CD4-positive, alpha-beta memory T cell (primary cell): ENCODE results near the gene KRTAP12-4. TPM values are rescaled to one million over a fixed set of nuclear protein-coding genes. Genes with fewer than 3 reads are reported as not detected.
"Not testable (repeated sequence)": the region's sequence is repeated elsewhere in the genome, so short reads cannot be mapped to it uniquely, and the experiment has no call there.

Source experiments
- CTCF ChIA-PET: fragments of 350-600 bp; sonication (Branson Sonifier 250); formaldehyde crosslinking; loops from one replicate; lab custom pipeline; 2021; ENCODE audit warnings: inconsistent platforms; ENCODE audit not compliant: partially characterized antibody; lab: Charles Lee
- POLR2A ChIA-PET: fragments of 350-600 bp; sonication (Branson Sonifier 250); formaldehyde crosslinking; loops from one replicate; lab custom pipeline; 2021; ENCODE audit not compliant: partially characterized antibody; lab: Charles Lee
- DNase-seq, 5 donors: peaks; one replicate each; pipeline versions ENCODE4 v3.0.0 to v3.0.0-alpha.2; 2020 to 2022; ENCODE audit warnings: mixed read lengths in 1 of 5
- H3K27ac ChIP-seq: one replicate; pipeline ENCODE4 v1.7.0; 2013; ENCODE audit warnings: low read depth, low read length
- H3K27me3 ChIP-seq: 2 replicates; pipeline ENCODE4 v1.7.0; 2013; ENCODE audit warnings: mild to moderate bottlenecking, low read length, moderate library complexity; ENCODE audit not compliant: insufficient read depth
- H3K36me3 ChIP-seq: 2 replicates; pipeline ENCODE4 v1.7.0; 2013; ENCODE audit warnings: mild to moderate bottlenecking, low read length, moderate library complexity; ENCODE audit not compliant: insufficient read depth
- H3K4me1 ChIP-seq: 2 replicates; pipeline ENCODE4 v1.7.0; 2013; ENCODE audit warnings: mild to moderate bottlenecking, low read length, moderate library complexity; ENCODE audit not compliant: insufficient read depth
- H3K4me3 ChIP-seq, 2 donors: one replicate each; pipeline ENCODE4 v1.7.0; 2013; ENCODE audit warnings: low read length in 2 of 2, mild to moderate bottlenecking in 1 of 2
- H3K9me3 ChIP-seq, 2 donors: one replicate each; pipeline ENCODE4 v1.7.0; 2013; ENCODE audit warnings: low read length in 2 of 2, control low read depth in 1 of 2; ENCODE audit not compliant: control insufficient read depth in 1 of 2
- H3K27ac Mint-ChIP-seq, 7 donors: one replicate each; pipeline ENCODE4 v1.8.0; 2020 to 2021; ENCODE audit warnings: mixed read lengths in 7 of 7, mild to moderate bottlenecking in 6 of 7, inconsistent platforms in 3 of 7, moderate library complexity in 3 of 7
- H3K27me3 Mint-ChIP-seq, 2 donors: one replicate each; pipeline ENCODE4 v1.8.0; 2020 to 2021; ENCODE audit warnings: mixed read lengths in 2 of 2
- H3K36me3 Mint-ChIP-seq, 2 donors: one replicate each; pipeline ENCODE4 v1.8.0; 2020 to 2021; ENCODE audit warnings: mixed read lengths in 2 of 2, inconsistent platforms in 1 of 2, mild to moderate bottlenecking in 1 of 2
- H3K4me1 Mint-ChIP-seq, 4 donors: one replicate each; pipeline ENCODE4 v1.8.0; 2020 to 2021; ENCODE audit warnings: mixed read lengths in 4 of 4, mild to moderate bottlenecking in 1 of 4
- H3K4me3 Mint-ChIP-seq, 8 donors: one replicate each; pipeline ENCODE4 v1.8.0; 2020 to 2021; ENCODE audit warnings: mixed read lengths in 8 of 8, mild to moderate bottlenecking in 7 of 8, moderate library complexity in 6 of 8, inconsistent platforms in 3 of 8
- H3K9me3 Mint-ChIP-seq, 8 donors: one replicate each; pipeline ENCODE4 v1.8.0; 2020 to 2021; ENCODE audit warnings: mixed read lengths in 8 of 8, mild to moderate bottlenecking in 5 of 8, inconsistent platforms in 3 of 8, moderate library complexity in 1 of 8
- intact Hi-C: fragments of 100-400 bp; cut with micrococcal nuclease; formaldehyde crosslinking; loops from one replicate; pipeline ENCODE4 v1.15.1; 2023
- polyA plus RNA-seq, 2 donors: library from polyadenylated mRNA; unstranded; fragments of 300-500 nt; fragmentation: Illumina TruSeq; gene quantifications; one replicate each; pipeline ENCODE4 v1.2.3, GENCODE V29; 2021
- total RNA-seq, 2 experiments: library from RNA; stranded (reverse); gene quantifications; one replicate each; pipeline ENCODE4 v1.2.3, GENCODE V29; 2021

The KRTAP12-4 gene
- total and polyA plus RNA-seq, 4 experiments from 2014 or later, result not detected

DNA sequence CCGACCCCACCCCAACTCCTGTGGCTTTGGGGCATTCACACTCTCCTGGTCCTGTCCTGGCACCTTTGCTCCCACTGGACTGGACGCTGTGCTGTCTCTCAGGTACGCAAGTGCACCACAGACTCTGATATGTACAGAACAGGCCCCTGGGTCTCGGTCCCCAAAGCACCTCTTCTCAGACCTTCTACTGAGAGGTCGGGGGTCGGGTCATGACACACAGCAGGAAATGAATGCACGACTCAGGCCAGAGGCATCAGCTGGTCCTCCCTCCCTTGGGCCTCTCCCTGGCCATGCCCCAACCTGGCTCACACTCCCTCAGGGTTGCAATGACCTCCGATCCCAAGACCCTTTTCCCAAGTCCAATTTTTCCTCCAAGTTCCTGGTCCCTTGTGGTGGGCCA lies 40.7 kb upstream of the KRTAP12-4 start:
- H3K27ac Mint-ChIP-seq, result no peak overlapping the region

GRCh38 chr21:44694776-44695175 lies 40.3 kb upstream of the KRTAP12-4 start:
- no peak overlapping the region for H3K4me3 ChIP-seq
- no peaks in the 10 kb centered on the region for H3K4me1 ChIP-seq
- peak overlapping the region in 1 of 8 donors; percentile 26 for H3K4me3 Mint-ChIP-seq
- intact Hi-C loops, result no loop called here
- H3K36me3 ChIP-seq, result no peaks in the 10 kb centered on the region
- H3K4me1 Mint-ChIP-seq, result peaks cover 7 to 25% (median 14%) of the 10 kb centered on the region in 4 donors
- H3K27ac ChIP-seq, result no peak overlapping the region
- peaks cover 25 to 28% of the 10 kb centered on the region in 2 donors for H3K27me3 Mint-ChIP-seq
- H3K9me3 ChIP-seq, result no peaks in the 10 kb centered on the region
- H3K9me3 Mint-ChIP-seq, result peaks cover 2 to 19% (median 10%) of the 10 kb centered on the region in 8 donors
- H3K27me3 ChIP-seq, result peaks cover 10% of the 10 kb centered on the region
- DNase-seq, result no peak
- ChIA-PET POLR2A (interaction anchor here (0.9 to 1.4 kb wide), 3 partner anchors 37 to 76 kb away, joined by 3 to 5 read pairs (median 3); partner anchors contain the start of genes KRTAP12-3 and KRTAP12-4), CTCF (interaction anchor here (0.7 to 1.3 kb wide), 2 partner anchors 99 to 147 kb away, joined by 3 read pairs; no protein-coding TSS in a partner anchor)
- peak overlapping the region in 1 of 7 donors; percentile 70 for H3K27ac Mint-ChIP-seq
- peaks cover 2 to 7% of the 10 kb centered on the region in 2 donors for H3K36me3 Mint-ChIP-seq

More for the DNA sequence above, 40.7 kb upstream of the KRTAP12-4 start:
- Mint-ChIP-seq H3K4me3 (peak overlapping the region in 1 of 8 donors; percentile 31), H3K9me3 (peaks cover 2 to 19% (median 10%) of the 10 kb centered on the region in 8 donors), H3K27me3 (peaks cover 25 to 30% of the 10 kb centered on the region in 2 donors), H3K4me1 (peaks cover 7 to 25% (median 15%) of the 10 kb centered on the region in 4 donors), H3K36me3 (peaks cover 2 to 7% of the 10 kb centered on the region in 2 donors)
- no peaks in the 10 kb centered on the region for H3K4me1 ChIP-seq
- no peak overlapping the region for H3K4me3 ChIP-seq
- DNase-seq, result no peak
- peaks cover 10% of the 10 kb centered on the region for H3K27me3 ChIP-seq
- H3K9me3 ChIP-seq, result no peaks in the 10 kb centered on the region
- intact Hi-C loops, result no loop called here
- ChIA-PET POLR2A (interaction anchor here (0.9 to 1.4 kb wide), 3 partner anchors 38 to 77 kb away, joined by 3 to 5 read pairs (median 3); partner anchors contain the start of genes KRTAP12-3 and KRTAP12-4), CTCF (interaction anchor here (1.3 kb wide), 1 partner anchor 148 kb away, joined by 3 read pairs; no protein-coding TSS in a partner anchor)
- H3K27ac ChIP-seq, result no peak overlapping the region
- no peaks in the 10 kb centered on the region for H3K36me3 ChIP-seq

GRCh38 chr21:44692798-44693512 lies 38.5 kb upstream of the KRTAP12-4 start:
- ChIA-PET POLR2A (interaction anchor here (2.2 kb wide), 1 partner anchor 35 kb away, joined by 7 read pairs; the partner anchor contains the start of gene KRTAP12-3), CTCF (interaction anchor here (2.0 kb wide), 1 partner anchor 183 kb away, joined by 7 read pairs; no protein-coding TSS in a partner anchor)
- Histone ChIP-seq H3K27ac (no peak overlapping the region), H3K27me3 (peaks cover 2% of the 10 kb centered on the region), H3K9me3 (no peaks in the 10 kb centered on the region), H3K4me1 (no peaks in the 10 kb centered on the region), H3K4me3 (no peak overlapping the region), H3K36me3 (no peaks in the 10 kb centered on the region)
- Mint-ChIP-seq H3K4me3 (no peak overlapping the region), H3K36me3 (peaks cover 2 to 7% of the 10 kb centered on the region in 2 donors), H3K27me3 (peaks cover 13 to 19% of the 10 kb centered on the region in 2 donors), H3K4me1 (peaks cover 3 to 25% (median 9%) of the 10 kb centered on the region in 4 donors), H3K9me3 (peaks cover 2 to 19% (median 10%) of the 10 kb centered on the region in 8 donors), H3K27ac (peak overlapping the region in 1 of 7 donors; percentile 16)
- DNase-seq, result no peak
- intact Hi-C loops, result no loop called here

DNA sequence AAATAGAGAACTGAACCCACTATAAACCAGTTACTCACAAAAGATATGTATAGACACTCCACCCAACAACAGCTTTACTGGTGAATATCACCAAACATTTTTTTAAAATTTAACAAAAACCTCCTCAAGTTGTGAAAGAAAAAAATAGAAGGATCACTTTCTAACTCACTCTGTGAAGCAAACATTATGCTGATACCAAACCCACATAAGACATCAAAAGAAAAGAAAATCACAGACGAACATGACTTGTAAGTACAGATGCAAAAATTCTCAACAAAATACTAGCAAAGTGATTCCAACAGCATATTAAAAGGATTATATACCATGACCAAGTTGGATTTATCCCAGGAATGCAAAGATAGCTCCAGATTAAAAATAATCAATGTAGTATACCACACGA lies 37.2 kb upstream of the KRTAP12-4 start:
- ChIA-PET CTCF (interaction anchor here (1.0 to 2.0 kb wide), 2 partner anchors 51 to 181 kb away, joined by 5 to 7 read pairs; no protein-coding TSS in a partner anchor), POLR2A (interaction anchor here (1.5 to 2.2 kb wide), 2 partner anchors 9 to 34 kb away, joined by 4 to 7 read pairs; partner anchors contain the start of genes KRTAP12-1 and KRTAP12-3)
- intact Hi-C loops, result no loop called here
- peaks cover 2 to 7% of the 10 kb centered on the region in 2 donors for H3K36me3 Mint-ChIP-seq
- Histone ChIP-seq H3K27ac (no peak overlapping the region), H3K36me3 (no peaks in the 10 kb centered on the region), H3K9me3 (no peaks in the 10 kb centered on the region), H3K4me3 (no peak overlapping the region), H3K4me1 (no peaks in the 10 kb centered on the region), H3K27me3 (no peaks in the 10 kb centered on the region)
- peaks cover 7 to 9% of the 10 kb centered on the region in 2 donors for H3K27me3 Mint-ChIP-seq
- H3K9me3 Mint-ChIP-seq, result peaks cover 2 to 19% (median 10%) of the 10 kb centered on the region in 8 donors
- H3K27ac Mint-ChIP-seq, result peak overlapping the region in 1 of 7 donors; percentile 20
- H3K4me3 Mint-ChIP-seq, result no peak overlapping the region
- no peak for DNase-seq
- H3K4me1 Mint-ChIP-seq, result peaks cover 1 to 22% (median 8%) of the 10 kb centered on the region in 4 donors

- H3K36me3 Mint-ChIP-seq, H3K27me3 Mint-ChIP-seq, H3K4me3 Mint-ChIP-seq, H3K36me3 ChIP-seq, H3K27ac ChIP-seq, CTCF ChIA-PET, intact Hi-C loops, POLR2A ChIA-PET, H3K4me1 ChIP-seq, H3K27me3 ChIP-seq, H3K4me3 ChIP-seq, H3K9me3 ChIP-seq, DNase-seq: not testable (repeated sequence)
- Mint-ChIP-seq H3K4me1 (peaks cover 5 to 15% (median 10%) of the 10 kb centered on the region in 4 donors), H3K9me3 (peaks cover 0 to 19% (median 10%) of the 10 kb centered on the region in 8 donors), H3K27ac (peak overlapping the region in 1 of 7 donors; percentile 66)
Measured at GRCh38 chr21:44689740-44690139, 35.3 kb upstream of the KRTAP12-4 start.

DNA sequence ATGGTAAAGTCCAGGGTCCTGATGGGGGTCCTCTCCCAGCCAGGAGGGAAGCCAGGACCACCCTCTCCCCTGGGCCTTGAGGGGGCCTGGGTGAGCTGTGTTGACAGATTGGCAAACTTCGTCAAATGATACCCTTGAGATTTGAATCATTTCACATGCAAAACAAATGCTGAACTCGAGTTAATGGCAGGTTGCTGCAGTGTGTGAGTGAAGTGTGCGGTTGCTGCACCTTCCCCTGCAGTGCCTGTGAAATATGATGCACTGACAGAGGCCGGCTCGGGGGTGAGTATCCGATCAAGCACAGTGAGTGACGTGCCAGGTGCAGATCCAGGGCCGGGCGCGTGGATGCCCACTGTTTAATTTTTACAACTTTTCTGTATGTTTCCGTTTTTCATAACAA lies 33.2 kb upstream of the KRTAP12-4 start:
- Histone ChIP-seq H3K27me3 (no peaks in the 10 kb centered on the region), H3K4me3 (no peak overlapping the region), H3K9me3 (no peaks in the 10 kb centered on the region), H3K27ac (no peak overlapping the region), H3K4me1 (no peaks in the 10 kb centered on the region), H3K36me3 (no peaks in the 10 kb centered on the region)
- no peak for DNase-seq
- peaks cover 0 to 10% (median 6%) of the 10 kb centered on the region in 8 donors for H3K9me3 Mint-ChIP-seq
- peaks cover 5 to 9% (median 7%) of the 10 kb centered on the region in 4 donors for H3K4me1 Mint-ChIP-seq
- H3K27ac Mint-ChIP-seq, result no peak overlapping the region
- ChIA-PET CTCF (no interaction called here), POLR2A (no interaction called here)
- peaks cover under 1 to 4% of the 10 kb centered on the region in 2 donors for H3K36me3 Mint-ChIP-seq
- H3K4me3 Mint-ChIP-seq, result no peak overlapping the region
- peaks cover 6 to 10% of the 10 kb centered on the region in 2 donors for H3K27me3 Mint-ChIP-seq
- intact Hi-C loops, result no loop called here
